H9 (cell line): ENCODE measurements around the gene STON2. TPM values are rescaled to one million over a fixed set of nuclear protein-coding genes. Genes with fewer than 3 reads are reported as not detected.

Source experiments
- DNase-seq: peaks from one replicate; pipeline ENCODE4 v3.0.0-alpha.2; 2017
- H2AFZ ChIP-seq: one replicate; pipeline ENCODE4 v1.6.1; 2013; ENCODE audit warnings: mild to moderate bottlenecking, low read length, control low read depth, moderate library complexity
- H2AK5ac ChIP-seq: 2 replicates; pipeline ENCODE4 v1.6.1; 2013; ENCODE audit warnings: low read length, control low read depth, mixed read lengths; ENCODE audit not compliant: insufficient read length
- H2BK120ac ChIP-seq: one replicate; pipeline ENCODE4 v1.6.1; 2013; ENCODE audit warnings: low read depth, mild to moderate bottlenecking, low read length, control low read depth, inconsistent platforms; ENCODE audit not compliant: poor library complexity, severe bottlenecking
- H2BK12ac ChIP-seq: 2 replicates; pipeline ENCODE4 v1.6.1; 2013; ENCODE audit warnings: low read length, control low read depth, mixed read lengths, low read depth; ENCODE audit not compliant: insufficient read length
- H2BK15ac ChIP-seq: 2 replicates; pipeline ENCODE4 v1.6.1; 2013; ENCODE audit warnings: low read depth, low read length, control low read depth
- H2BK20ac ChIP-seq: one replicate; pipeline ENCODE4 v1.6.1; 2013; ENCODE audit warnings: low read depth, mild to moderate bottlenecking, low read length, control low read depth, inconsistent platforms; ENCODE audit not compliant: poor library complexity, severe bottlenecking
- H2BK5ac ChIP-seq: 2 replicates; pipeline ENCODE4 v1.6.1; 2013; ENCODE audit warnings: low read length, control low read depth, mixed read lengths; ENCODE audit not compliant: insufficient read length
- H3K14ac ChIP-seq: 2 replicates; pipeline ENCODE4 v1.6.1; 2013; ENCODE audit warnings: low read length, control low read depth; ENCODE audit not compliant: insufficient read depth
- H3K18ac ChIP-seq: 2 replicates; pipeline ENCODE4 v1.6.1; 2013; ENCODE audit warnings: low read depth, mild to moderate bottlenecking, mixed read lengths, low read length, control low read depth; ENCODE audit not compliant: insufficient read length
- H3K23ac ChIP-seq: 2 replicates; pipeline ENCODE4 v1.6.1; 2013; ENCODE audit warnings: low read length, control low read depth, mixed read lengths, low read depth; ENCODE audit not compliant: insufficient read length
- H3K23me2 ChIP-seq: 2 replicates; pipeline ENCODE4 v1.6.1; 2013; ENCODE audit warnings: low read depth, mild to moderate bottlenecking, mixed read lengths, low read length, control low read depth; ENCODE audit not compliant: insufficient read length, poor library complexity, severe bottlenecking
- H3K27ac ChIP-seq: 2 replicates; pipeline ENCODE4 v1.5.1; 2013; ENCODE audit warnings: low read length, control low read depth, mixed read lengths, low read depth; ENCODE audit not compliant: insufficient read length
- H3K27me3 ChIP-seq: 2 replicates; pipeline ENCODE4 v1.6.1; 2013; ENCODE audit warnings: low read length, control low read depth, inconsistent platforms; ENCODE audit not compliant: insufficient read depth
- H3K4ac ChIP-seq: 2 replicates; pipeline ENCODE4 v1.6.1; 2013; ENCODE audit warnings: low read depth, mild to moderate bottlenecking, control low read depth, inconsistent platforms, low read length, moderate library complexity
- H3K4me1 ChIP-seq: 2 replicates; pipeline ENCODE4 v1.6.1; 2013; ENCODE audit warnings: low read length, control low read depth, inconsistent platforms; ENCODE audit not compliant: insufficient read depth
- H3K4me2 ChIP-seq: 2 replicates; pipeline ENCODE4 v1.6.1; 2013; ENCODE audit warnings: low read length, control low read depth, mixed read lengths; ENCODE audit not compliant: insufficient read length, insufficient read depth
- H3K56ac ChIP-seq: 2 replicates; pipeline ENCODE4 v1.6.1; 2013; ENCODE audit warnings: low read depth, mild to moderate bottlenecking, mixed read lengths, low read length, control low read depth; ENCODE audit not compliant: insufficient read length
- H3K79me1 ChIP-seq: 2 replicates; pipeline ENCODE4 v1.6.1; 2013; ENCODE audit warnings: low read depth, mild to moderate bottlenecking, moderate library complexity, low read length, control low read depth, inconsistent platforms; ENCODE audit not compliant: insufficient read depth, poor library complexity, severe bottlenecking
- H3K79me2 ChIP-seq: 2 replicates; pipeline ENCODE4 v1.6.1; 2013; ENCODE audit warnings: low read length, control low read depth, inconsistent platforms; ENCODE audit not compliant: insufficient read depth
- H3K9ac ChIP-seq: 2 replicates; pipeline ENCODE4 v1.6.1; 2013; ENCODE audit warnings: low read length, control low read depth, mixed read lengths; ENCODE audit not compliant: insufficient read length; ENCODE audit errors: extremely low read depth
- H3K9me3 ChIP-seq: one replicate; pipeline ENCODE4 v1.6.1; 2013; ENCODE audit warnings: low read depth, low read length, inconsistent platforms; ENCODE audit not compliant: control insufficient read depth
- H3T11ph ChIP-seq: one replicate; pipeline ENCODE4 v1.6.1; 2013; ENCODE audit warnings: mild to moderate bottlenecking, low read length, control low read depth, inconsistent platforms
- H4K20me1 ChIP-seq: one replicate; pipeline ENCODE4 v1.6.1; 2013; ENCODE audit not compliant: control insufficient read depth, insufficient read length, insufficient read depth
- H4K5ac ChIP-seq: 2 replicates; pipeline ENCODE4 v1.6.1; 2013; ENCODE audit warnings: low read depth, mild to moderate bottlenecking, mixed read lengths, low read length, control low read depth; ENCODE audit not compliant: insufficient read length
- H4K8ac ChIP-seq: replicated peaks from 2 replicates; pipeline ENCODE4 v1.6.1; 2013; ENCODE audit warnings: low read length, control low read depth, mixed read lengths, low read depth; ENCODE audit not compliant: insufficient read length
- H4K91ac ChIP-seq: 2 replicates; pipeline ENCODE4 v1.6.1; 2013; ENCODE audit warnings: low read depth, mild to moderate bottlenecking, moderate library complexity, mixed read lengths, low read length, control low read depth; ENCODE audit not compliant: insufficient read length
- H3K27ac Mint-ChIP-seq, 3 experiments: 2 replicates in 2 of 3; 3 replicates in 1 of 3; pipeline ENCODE4 v1.8.0; 2020 to 2021; ENCODE audit warnings: mixed read lengths in 3 of 3, mild to moderate bottlenecking in 1 of 3, moderate library complexity in 1 of 3
- H3K27me3 Mint-ChIP-seq: 2 replicates; pipeline ENCODE4 v1.8.0; 2021; ENCODE audit warnings: low read depth, mild to moderate bottlenecking, moderate library complexity, mixed read lengths
- H3K36me3 Mint-ChIP-seq, 3 experiments: 2 replicates in 2 of 3; 3 replicates in 1 of 3; pipeline ENCODE4 v1.8.0; 2020 to 2021; ENCODE audit warnings: low read depth in 3 of 3, mixed read lengths in 3 of 3; ENCODE audit not compliant: insufficient read depth in 1 of 3
- H3K4me1 Mint-ChIP-seq, 2 experiments: 2 replicates each; pipeline ENCODE4 v1.8.0; 2020; ENCODE audit warnings: mixed read lengths in 2 of 2
- H3K4me3 Mint-ChIP-seq, 2 experiments: 2 replicates in 1 of 2; 3 replicates in 1 of 2; pipeline ENCODE4 v1.8.0; 2020 to 2021; ENCODE audit warnings: mild to moderate bottlenecking in 2 of 2, mixed read lengths in 2 of 2, moderate library complexity in 1 of 2
- H3K9me3 Mint-ChIP-seq, 2 experiments: 2 replicates in 1 of 2; 3 replicates in 1 of 2; pipeline ENCODE4 v1.8.0; 2020; ENCODE audit warnings: mild to moderate bottlenecking in 2 of 2, mixed read lengths in 2 of 2, moderate library complexity in 1 of 2
- CTCF ChIP-seq: fragments of 200-600 bp; sonication (generic); conservative IDR thresholded peaks from 3 replicates; pipeline ENCODE4 v1.8.0; 2021; ENCODE audit warnings: antibody characterized with exemption, mild to moderate bottlenecking
- WGBS: extraction: QIAGEN DNeasy Blood & Tissue Kit; methylation state at CpG from one replicate; pipeline ENCODE4 v1.1.7; 2013; ENCODE audit warnings: missing lambda C conversion rate, low lambda C conversion rate, mixed read lengths; ENCODE audit not compliant: insufficient read length; ENCODE audit errors: extremely low coverage; 5-methylcytosine and 5-hydroxymethylcytosine counted together
- total RNA-seq: library from RNA; stranded (reverse); gene quantifications from 2 replicates; pipeline ENCODE4 v1.2.1, GENCODE V29; 2021

The STON2 gene
- total RNA-seq, 1 experiment from 2014 or later = 62.9 TPM

GRCh38 chr14:81269979-81270375 lies 130.1 kb downstream of the STON2 start:
- no peaks in the 10 kb centered on the region for H4K20me1 ChIP-seq
- no peak overlapping the region for H4K5ac ChIP-seq
- H2BK12ac ChIP-seq = no peak overlapping the region
- H2BK20ac ChIP-seq = no peak overlapping the region
- H2BK120ac ChIP-seq = no peak overlapping the region
- no peak overlapping the region for H3K18ac ChIP-seq
- Mint-ChIP-seq H3K27me3 (no peaks in the 10 kb centered on the region), H3K9me3 (no peaks in the 10 kb centered on the region), H3K27ac (peak overlapping the region in 1 of 3 experiments; percentile 69; a peak in 3 of 7 replicates), H3K4me1 (peaks cover 10 to 13% of the 10 kb centered on the region in 2 experiments), H3K4me3 (no peak overlapping the region), H3K36me3 (peaks cover 0 to 4% (median 0%) of the 10 kb centered on the region in 3 experiments; a peak in 3 of 7 replicates)
- no peaks in the 10 kb centered on the region for H3K27me3 ChIP-seq
- no peak overlapping the region for H3K4ac ChIP-seq
- no peak overlapping the region for H4K8ac ChIP-seq
- no peak for TF ChIP-seq CTCF
- no CpG with 5 or more reads among the region's 3 CpGs for WGBS
- no peak overlapping the region for H2BK5ac ChIP-seq
- H3K14ac ChIP-seq = no peak overlapping the region
- no peak overlapping the region for H2AK5ac ChIP-seq
- H3K79me2 ChIP-seq = no peaks in the 10 kb centered on the region
- no peak overlapping the region for H3K56ac ChIP-seq
- no peak overlapping the region for H3T11ph ChIP-seq
- no peak overlapping the region for H3K27ac ChIP-seq
- no peaks in the 10 kb centered on the region for H3K9me3 ChIP-seq
- DNase-seq = no peak
- H3K23ac ChIP-seq = no peak overlapping the region
- no peaks in the 10 kb centered on the region for H3K79me1 ChIP-seq
- no peak overlapping the region for H3K9ac ChIP-seq
- H3K4me1 ChIP-seq = no peaks in the 10 kb centered on the region; the same call in 1 of the 2 replicates
- H2BK15ac ChIP-seq = no peak overlapping the region
- no peak overlapping the region for H3K4me2 ChIP-seq
- no peak overlapping the region for H2AFZ ChIP-seq
- no peaks in the 10 kb centered on the region for H3K23me2 ChIP-seq
- H4K91ac ChIP-seq = no peak overlapping the region
